ENCODE data around the gene A3GALT2. TPM values are rescaled to one million over a fixed set of nuclear protein-coding genes. Genes with fewer than 3 reads are reported as not detected.

Gene A3GALT2
- total RNA-seq, 2 donors from 2014 or later: not detected

DNA sequence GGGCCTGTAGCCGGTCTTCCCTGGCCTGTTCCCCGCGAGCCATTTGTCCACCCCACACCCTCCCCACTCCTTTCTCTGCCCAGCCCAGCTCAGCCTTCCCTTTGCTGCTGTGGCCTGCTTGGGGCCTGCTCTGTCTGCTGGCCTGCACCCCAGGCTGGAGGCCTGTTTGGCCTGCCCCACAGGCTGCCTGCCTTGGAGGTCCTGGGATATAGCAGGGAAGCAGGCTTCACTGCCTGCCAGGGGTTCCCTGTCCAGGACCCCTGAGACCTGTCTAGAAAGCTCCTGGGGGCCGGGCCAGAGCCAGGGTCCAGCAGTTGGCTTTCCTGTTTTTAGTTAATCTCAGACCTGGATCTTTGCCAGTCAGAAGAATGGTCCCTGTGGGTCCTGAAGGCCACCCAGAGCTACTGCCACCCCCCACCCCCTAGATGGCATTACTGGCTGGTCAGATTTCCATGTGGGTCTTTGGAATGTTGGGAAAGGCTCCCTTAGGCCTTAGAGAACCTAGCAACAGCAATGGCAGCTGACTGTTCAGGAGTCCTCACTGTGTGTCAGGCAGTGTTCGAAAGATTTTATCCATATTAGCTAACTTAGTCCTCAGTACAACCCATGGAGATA, 56.9 kb downstream of the A3GALT2 start:
- Mint-ChIP-seq H3K36me3 (no peaks in the 10 kb centered on the region), H3K27ac (no peak overlapping the region), H3K9me3 (no peaks in the 10 kb centered on the region)
- DNase-seq (ENCODE audit: low spot score in 2 of 2) (no peak), ATAC-seq (no peak)

DNA sequence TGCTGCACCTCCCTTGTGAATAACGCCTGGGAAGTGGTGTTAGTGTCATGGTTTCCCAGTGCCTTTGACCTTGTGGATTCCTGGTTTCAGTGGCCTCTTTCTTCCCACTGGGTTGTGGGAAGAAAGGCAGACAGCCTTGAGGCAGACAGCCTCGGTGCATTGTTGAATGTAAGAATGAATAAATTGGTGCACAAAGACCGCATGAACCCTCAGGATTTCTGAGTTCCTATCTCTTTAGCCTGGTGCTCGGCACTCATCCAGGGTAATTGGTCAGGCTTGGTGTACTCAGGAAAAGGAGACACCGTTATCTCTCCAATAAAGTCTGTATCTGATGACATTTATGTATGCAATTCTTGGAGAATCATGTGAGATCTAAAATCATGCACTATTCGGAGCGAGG, 59.6 kb downstream of the A3GALT2 start:
- H3K27ac Mint-ChIP-seq: no peak overlapping the region
- H3K9me3 Mint-ChIP-seq: no peaks in the 10 kb centered on the region
- H3K36me3 Mint-ChIP-seq: peaks cover 5 to 6% of the 10 kb centered on the region in 2 donors
- no peak for DNase-seq (ENCODE audit: low spot score in 2 of 2)
- ATAC-seq: no peak

DNA sequence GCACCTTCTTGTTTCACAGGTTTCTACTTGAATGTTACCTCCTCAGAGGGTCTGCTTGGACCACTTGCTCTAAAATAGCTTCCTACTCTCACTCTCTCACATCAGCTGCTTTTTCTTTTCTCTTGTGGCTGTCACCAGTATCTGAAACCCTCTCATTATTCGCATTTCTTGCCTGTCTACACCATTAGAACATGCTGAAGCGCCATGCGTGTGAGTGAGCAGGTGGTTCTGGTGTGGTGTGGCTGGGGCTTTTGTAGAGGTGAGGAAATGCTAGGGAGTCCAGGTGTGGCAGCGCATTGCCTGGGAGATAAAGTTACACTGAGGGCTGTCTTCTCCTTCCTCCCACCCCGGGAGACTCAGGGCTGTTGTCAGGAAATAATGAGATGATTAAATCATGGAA, 60.5 kb downstream of the A3GALT2 start:
- DNase-seq (ENCODE audit: low spot score in 2 of 2): no peak
- Mint-ChIP-seq H3K9me3 (no peaks in the 10 kb centered on the region), H3K27ac (peak overlapping the region in 1 of 2 donors; percentile 49), H3K36me3 (peaks cover 5 to 6% of the 10 kb centered on the region in 2 donors)
- ATAC-seq: no peak

DNA sequence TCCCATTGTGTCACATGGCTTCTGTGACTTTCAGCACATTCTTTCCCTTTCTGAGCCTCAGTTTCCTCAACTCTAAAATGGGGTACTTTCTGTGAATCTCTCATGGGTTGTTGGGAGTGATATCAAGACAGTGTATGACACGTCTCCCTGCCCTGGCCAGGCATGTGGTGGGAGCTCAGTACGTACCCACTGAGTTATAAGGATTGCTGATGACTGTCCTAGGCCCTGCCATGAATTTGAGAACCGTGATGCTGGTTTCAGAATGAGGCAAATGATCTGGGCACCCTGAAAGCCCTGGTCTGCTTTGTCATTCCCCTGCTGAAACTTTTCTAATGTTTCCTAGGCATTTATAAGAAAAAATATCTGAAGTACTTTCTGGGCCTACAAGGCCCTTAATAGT, 61.0 kb downstream of the A3GALT2 start:
- no peak for DNase-seq (ENCODE audit: low spot score in 2 of 2)
- Mint-ChIP-seq H3K36me3 (peaks cover 5 to 6% of the 10 kb centered on the region in 2 donors), H3K27ac (peak overlapping the region; percentile 49 to 85), H3K9me3 (no peaks in the 10 kb centered on the region)
- peak; percentile 25 to 52 for ATAC-seq

DNA sequence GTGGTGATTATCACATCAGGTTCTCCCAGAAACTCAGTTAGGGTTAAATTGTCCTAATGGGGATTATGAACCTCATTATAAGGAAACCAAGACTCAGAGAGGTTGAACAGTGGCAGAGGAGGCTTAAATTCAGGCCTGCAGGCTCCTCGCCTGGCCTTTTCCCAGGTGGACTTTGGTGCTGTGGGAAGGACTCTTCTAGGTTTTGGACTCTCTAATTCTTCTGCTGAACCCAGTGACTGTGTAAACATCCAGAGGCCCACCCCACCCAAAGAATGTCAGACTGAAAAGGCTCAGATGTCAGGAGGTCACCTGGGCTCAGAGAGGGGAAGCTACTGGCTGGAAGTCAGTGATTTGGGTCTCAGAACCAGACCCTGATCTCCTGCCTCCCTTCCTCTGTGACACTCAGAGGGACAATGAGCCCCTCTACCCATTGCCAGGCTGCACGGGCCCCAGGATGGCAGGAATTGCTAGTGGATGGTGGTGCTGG, 62.1 kb downstream of the A3GALT2 start:
- ATAC-seq (no peak), DNase-seq (ENCODE audit: low spot score in 2 of 2) (no peak)
- peaks cover 5 to 6% of the 10 kb centered on the region in 2 donors for H3K36me3 Mint-ChIP-seq
- peak overlapping the region in 1 of 2 donors; percentile 42 for H3K27ac Mint-ChIP-seq
- no peaks in the 10 kb centered on the region for H3K9me3 Mint-ChIP-seq

DNA sequence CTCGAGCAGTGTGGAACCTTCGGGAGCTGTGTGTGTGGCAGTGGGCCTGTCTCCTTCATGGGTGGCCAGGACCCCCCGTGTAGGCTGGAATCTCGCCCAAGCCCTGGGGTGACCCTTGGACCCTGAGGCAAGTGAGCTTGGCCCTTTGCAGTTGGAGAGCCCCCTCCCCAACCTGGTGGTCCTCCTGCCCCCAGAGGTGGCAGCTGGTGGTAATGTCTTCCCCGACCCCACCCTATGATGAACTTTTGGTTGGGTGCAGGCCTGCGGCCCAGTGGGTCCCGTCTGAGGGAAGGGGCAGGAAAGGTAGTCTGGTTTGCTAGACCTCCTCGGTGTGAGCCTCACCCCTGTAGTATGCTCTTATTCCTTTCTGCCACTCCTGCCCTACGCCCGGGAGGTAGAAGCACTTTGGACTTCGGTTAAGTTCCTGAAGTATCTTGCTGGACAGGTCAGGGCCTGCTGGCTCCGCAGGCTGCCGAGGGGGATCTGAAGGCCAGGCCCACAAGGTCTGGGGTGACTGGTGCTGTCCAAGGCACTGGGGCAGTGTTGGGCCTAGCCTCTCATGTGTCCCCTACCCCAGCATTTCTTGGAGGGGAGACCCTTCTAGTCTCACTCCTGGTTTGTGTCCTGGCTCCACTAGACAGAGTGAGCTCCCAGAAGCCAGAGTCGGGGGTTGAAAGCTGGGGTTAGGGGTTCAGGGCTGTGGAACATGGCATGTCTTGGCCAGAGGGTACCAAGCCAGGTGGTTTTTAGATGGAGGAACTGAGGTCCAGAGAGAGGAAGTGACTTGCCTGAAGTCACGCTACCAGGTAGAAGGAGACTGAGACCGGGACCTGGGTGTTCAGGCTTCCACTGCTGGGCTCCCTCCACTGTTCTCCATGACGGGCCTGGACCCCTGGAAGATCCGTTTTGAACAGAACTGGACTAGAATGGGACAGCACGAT, 62.9 kb downstream of the A3GALT2 start:
- no peaks in the 10 kb centered on the region for H3K9me3 Mint-ChIP-seq
- peaks cover 5 to 6% of the 10 kb centered on the region in 2 donors for H3K36me3 Mint-ChIP-seq
- H3K27ac Mint-ChIP-seq: peak overlapping the region in 1 of 2 donors; percentile 98
- ATAC-seq (no peak), DNase-seq (ENCODE audit: low spot score in 2 of 2) (no peak)

DNA sequence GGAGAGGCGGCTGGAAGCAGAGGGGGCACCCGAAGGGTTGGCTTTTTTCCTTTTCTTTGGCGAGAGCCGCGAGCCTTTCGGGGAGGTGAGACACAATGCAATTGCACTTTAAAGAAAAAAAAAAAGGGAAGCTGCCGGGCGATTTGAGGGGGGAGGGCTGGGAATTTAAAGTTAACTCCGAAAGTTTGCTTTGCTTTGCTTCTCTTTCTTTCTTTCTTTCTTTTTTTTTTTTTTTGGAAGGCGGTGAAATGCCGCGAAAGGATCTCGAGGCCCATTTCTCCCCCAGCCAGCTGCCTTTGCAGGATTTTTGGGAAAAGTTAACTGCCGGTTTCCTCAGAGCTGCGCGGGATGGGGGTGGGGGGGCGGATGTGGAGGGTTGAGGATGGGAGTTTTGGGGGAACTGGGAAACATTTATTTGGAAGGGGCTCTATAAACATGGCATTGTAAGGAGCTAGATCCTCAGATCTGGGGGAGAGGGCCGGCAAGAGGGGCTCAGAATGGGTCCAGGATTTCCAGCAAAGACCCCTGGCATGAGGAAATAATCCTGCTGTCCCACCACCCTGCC, 63.6 kb downstream of the A3GALT2 start:
- DNase-seq (ENCODE audit: low spot score in 2 of 2): no peak
- Mint-ChIP-seq H3K36me3 (peaks cover 5 to 6% of the 10 kb centered on the region in 2 donors), H3K27ac (peak overlapping the region; percentile 80 to 98), H3K9me3 (no peaks in the 10 kb centered on the region)
- ATAC-seq: no peak

Other genes with a start within 250 kb of the A3GALT2 start
- 1 to 10 TPM; 1.2 to 2.1 TPM for gene AZIN2, start 239.9 kb downstream of the A3GALT2 start, total RNA-seq
- gene TRIM62, start 139.1 kb downstream of the A3GALT2 start, total RNA-seq: 1 to 10 TPM; 5.3 to 5.4 TPM
- gene ZNF362, start 64.6 kb downstream of the A3GALT2 start, total RNA-seq: 10 to 100 TPM in 1 of 2 donors, 1 to 10 TPM in 1; 3.0 to 14.1 TPM
- gene PHC2, start 110.0 kb upstream of the A3GALT2 start, total RNA-seq: 10 to 100 TPM; 15.4 to 34.5 TPM
- gene ZSCAN20, start 151.5 kb upstream of the A3GALT2 start, total RNA-seq: 1 to 10 TPM; 4.8 to 5.3 TPM

All from activated naive CD4-positive, alpha-beta T cell treated with anti-CD3 and anti-CD28 coated beads, Interleukin-2, amount 50 U/mL, for 72 hours (primary cell).